Measurements from ENCODE around the gene ZNF181.

ZNF181 gene

DNA sequence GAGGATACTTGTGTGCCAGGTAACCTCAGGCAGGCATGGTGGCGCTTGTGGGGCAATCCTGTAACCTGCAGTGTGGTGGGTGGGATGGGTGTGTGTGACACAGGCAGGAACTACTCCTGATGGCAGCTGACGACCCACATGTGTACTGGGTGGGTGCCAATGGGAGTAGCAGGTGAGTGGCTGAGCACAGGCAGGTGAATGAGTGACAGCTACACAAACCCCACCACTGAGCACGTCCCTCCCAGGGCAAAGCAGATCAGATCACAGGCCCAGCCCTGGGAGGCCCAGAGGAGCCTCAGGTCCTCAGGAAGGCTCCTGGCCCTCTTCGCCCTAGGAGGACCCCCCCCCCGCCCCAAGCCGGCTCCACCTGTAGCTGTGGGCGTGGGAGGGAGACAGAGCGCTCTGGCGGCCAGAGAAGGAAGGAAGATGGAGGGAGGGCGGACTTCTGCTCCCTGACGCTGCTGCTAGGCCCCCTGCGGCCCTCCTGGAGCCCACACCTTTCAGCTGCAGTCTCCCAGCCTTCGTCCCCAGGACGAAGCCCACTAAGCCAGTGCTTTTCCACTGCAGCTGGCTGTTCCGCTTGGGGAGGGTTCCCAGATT is 1.3 kb upstream of the ZNF181 start:
- H3K9me3 ChIP-seq (ENCODE audit: severe bottlenecking) = no peaks in the 10 kb centered on the region
- no peak for DNase-seq
- H3K27me3 ChIP-seq (ENCODE audit: insufficient read depth, low read depth, severe bottlenecking) = no peaks in the 10 kb centered on the region
- no peaks in the 10 kb centered on the region; the same call in 1 of the 2 replicates for H3K36me3 ChIP-seq
- peak overlapping the region; percentile 59 for H3K4me3 ChIP-seq (ENCODE audit: low read depth, low read length)
- no peak overlapping the region; the same call in 1 of the 2 replicates for H3K27ac ChIP-seq
- TF ChIP-seq, protein P1, sequence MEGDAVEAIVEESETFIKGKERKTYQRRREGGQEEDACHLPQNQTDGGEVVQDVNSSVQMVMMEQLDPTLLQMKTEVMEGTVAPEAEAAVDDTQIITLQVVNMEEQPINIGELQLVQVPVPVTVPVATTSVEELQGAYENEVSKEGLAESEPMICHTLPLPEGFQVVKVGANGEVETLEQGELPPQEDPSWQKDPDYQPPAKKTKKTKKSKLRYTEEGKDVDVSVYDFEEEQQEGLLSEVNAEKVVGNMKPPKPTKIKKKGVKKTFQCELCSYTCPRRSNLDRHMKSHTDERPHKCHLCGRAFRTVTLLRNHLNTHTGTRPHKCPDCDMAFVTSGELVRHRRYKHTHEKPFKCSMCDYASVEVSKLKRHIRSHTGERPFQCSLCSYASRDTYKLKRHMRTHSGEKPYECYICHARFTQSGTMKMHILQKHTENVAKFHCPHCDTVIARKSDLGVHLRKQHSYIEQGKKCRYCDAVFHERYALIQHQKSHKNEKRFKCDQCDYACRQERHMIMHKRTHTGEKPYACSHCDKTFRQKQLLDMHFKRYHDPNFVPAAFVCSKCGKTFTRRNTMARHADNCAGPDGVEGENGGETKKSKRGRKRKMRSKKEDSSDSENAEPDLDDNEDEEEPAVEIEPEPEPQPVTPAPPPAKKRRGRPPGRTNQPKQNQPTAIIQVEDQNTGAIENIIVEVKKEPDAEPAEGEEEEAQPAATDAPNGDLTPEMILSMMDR (IDR thresholded peaks at IDR 0.05; ENCODE audit: low read depth, low read length) = no peak

DNA sequence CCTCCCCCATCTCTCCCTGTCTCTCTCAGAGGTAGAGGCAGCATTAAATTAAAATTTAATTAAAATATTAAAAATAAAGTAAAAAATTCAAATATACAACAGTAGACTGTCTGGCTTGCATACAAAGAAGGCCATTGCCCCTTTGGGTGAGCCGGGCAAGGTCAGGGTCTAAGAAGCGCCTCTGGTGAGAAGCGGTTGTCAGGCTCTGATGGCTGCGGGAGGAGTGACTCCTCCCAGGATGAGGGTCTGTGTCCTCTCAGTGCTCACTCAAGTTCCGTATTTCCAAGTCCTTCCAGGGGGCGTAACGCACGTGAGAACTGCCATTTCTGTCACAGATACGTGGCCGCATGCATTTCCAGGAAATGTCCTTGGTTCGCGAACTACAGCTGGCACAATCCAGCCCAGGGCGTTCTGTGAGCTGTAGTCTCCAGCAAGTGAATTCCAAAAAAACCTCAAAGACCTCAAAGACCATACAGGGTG is 737 bp upstream of the ZNF181 start:
- Histone ChIP-seq H3K4me3 (ENCODE audit: low read depth, low read length) (peak overlapping the region; percentile 59), H3K36me3 (no peaks in the 10 kb centered on the region; the same call in 1 of the 2 replicates), H3K9me3 (ENCODE audit: severe bottlenecking) (no peaks in the 10 kb centered on the region), H3K27ac (peak overlapping the region; percentile 93), H3K27me3 (ENCODE audit: insufficient read depth, low read depth, severe bottlenecking) (no peaks in the 10 kb centered on the region)
- DNase-seq = peak; percentile 37
- TF ChIP-seq, protein P1 (IDR thresholded peaks at IDR 0.05; ENCODE audit: low read depth, low read length) = no peak

DNA sequence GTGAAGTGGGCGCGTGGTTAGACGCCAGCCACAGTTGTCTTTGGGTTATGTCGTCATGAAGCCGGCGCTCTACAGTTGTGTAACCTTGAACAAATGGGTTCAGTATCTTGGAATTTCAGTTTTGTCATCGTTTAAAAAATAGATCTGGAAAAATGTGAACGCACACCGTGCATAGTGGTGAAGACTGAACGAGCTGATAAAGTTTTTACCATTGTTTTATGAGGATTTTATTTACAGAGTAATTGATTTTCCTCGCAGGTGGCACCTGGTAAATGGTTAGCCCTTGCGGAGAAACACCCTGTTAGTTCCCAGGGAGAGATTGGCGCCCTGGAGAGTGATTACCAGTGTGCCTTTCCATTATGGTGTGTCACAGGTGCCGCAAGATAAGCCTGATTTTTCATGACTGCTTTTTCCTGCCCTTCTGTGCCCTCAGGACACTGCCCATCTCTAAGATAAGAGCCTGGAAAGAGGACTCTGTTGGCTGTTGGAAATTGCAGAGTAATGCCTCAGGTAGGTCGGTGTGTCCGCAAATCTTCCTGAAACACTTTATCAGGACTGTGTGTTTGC is 577 bp downstream of the ZNF181 start:
- TF ChIP-seq, protein P1 (IDR thresholded peaks at IDR 0.05; ENCODE audit: low read depth, low read length) = no peak
- Histone ChIP-seq H3K36me3 (peaks cover 4% of the 10 kb centered on the region), H3K27me3 (ENCODE audit: insufficient read depth, low read depth, severe bottlenecking) (no peaks in the 10 kb centered on the region), H3K27ac (peak overlapping the region; percentile 93), H3K4me3 (ENCODE audit: low read depth, low read length) (peak overlapping the region; percentile 59), H3K9me3 (ENCODE audit: severe bottlenecking) (no peaks in the 10 kb centered on the region)
- no peak for DNase-seq

DNA sequence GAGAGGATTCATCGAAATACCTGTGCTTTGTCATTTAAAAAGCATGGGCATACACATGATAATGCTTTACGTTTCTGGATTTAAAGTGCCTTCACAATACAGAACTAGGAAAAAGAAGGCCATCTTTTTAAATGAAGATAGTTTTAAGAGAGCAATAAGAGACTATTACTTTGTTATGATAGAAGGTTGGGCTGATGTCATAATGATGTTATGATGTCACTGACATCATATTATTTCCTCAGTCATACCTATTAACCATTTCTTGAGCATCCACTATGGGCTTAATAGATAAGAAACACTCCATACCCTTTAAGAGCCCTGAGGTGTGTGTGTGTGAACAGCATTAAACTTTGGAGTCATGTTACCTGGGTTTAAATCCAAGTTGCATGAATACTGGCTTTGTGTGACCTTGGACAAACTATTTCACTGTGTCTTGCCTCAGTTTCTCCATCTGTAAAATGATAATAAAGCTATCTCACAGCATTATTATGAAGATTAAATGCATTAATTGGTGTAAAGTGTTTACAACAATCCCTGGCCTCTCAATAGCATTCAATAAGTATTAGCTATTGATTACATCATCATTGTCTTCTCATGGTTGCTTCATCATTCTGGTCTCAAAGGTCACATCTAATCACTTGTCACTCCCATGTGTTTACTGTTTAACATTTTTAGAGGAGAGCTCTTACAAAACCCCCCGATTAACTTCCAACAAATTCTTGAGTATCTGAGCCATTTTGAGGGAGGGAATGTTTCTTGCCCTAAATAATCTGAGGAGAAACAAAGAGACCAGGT is 11.1 kb downstream of the ZNF181 start:
- TF ChIP-seq, protein P1 (IDR thresholded peaks at IDR 0.05; ENCODE audit: low read depth, low read length) = no peak
- Histone ChIP-seq H3K27ac (no peak overlapping the region), H3K9me3 (ENCODE audit: severe bottlenecking) (no peaks in the 10 kb centered on the region), H3K36me3 (peaks cover under 1% of the 10 kb centered on the region; the same call in 1 of the 2 replicates), H3K27me3 (ENCODE audit: insufficient read depth, low read depth, severe bottlenecking) (no peaks in the 10 kb centered on the region), H3K4me3 (ENCODE audit: low read depth, low read length) (no peak overlapping the region)
- no peak for DNase-seq

GRCh38 chr19:34757441-34757840 is 23.4 kb downstream of the ZNF181 start:
- H3K27me3 ChIP-seq (ENCODE audit: insufficient read depth, low read depth, severe bottlenecking) = no peaks in the 10 kb centered on the region
- no peak for DNase-seq
- no peak overlapping the region for H3K4me3 ChIP-seq (ENCODE audit: low read depth, low read length)
- H3K36me3 ChIP-seq = no peaks in the 10 kb centered on the region
- peaks cover 31% of the 10 kb centered on the region for H3K9me3 ChIP-seq (ENCODE audit: severe bottlenecking)
- no peak overlapping the region for H3K27ac ChIP-seq
- TF ChIP-seq, protein P1 (IDR thresholded peaks at IDR 0.05; ENCODE audit: low read depth, low read length) = no peak
